ENCODE data around the gene CHGA. TPM values are rescaled to one million over a fixed set of nuclear protein-coding genes. Genes with fewer than 3 reads are reported as not detected.

Gene CHGA
- polyA plus RNA-seq, 1 donor from 2014 or later, result 131 TPM

- Histone ChIP-seq H3K4me3 (ENCODE audit: low read length) (no peak overlapping the region), H3K27ac (ENCODE audit: low read length) (no peak overlapping the region), H3K27me3 (ENCODE audit: insufficient read depth, low read depth, low read length) (no peaks in the 10 kb centered on the region), H2AFZ (ENCODE audit: low read depth, low read length) (no peak overlapping the region), H4K20me1 (ENCODE audit: insufficient read depth) (no peaks in the 10 kb centered on the region), H3F3A (ENCODE audit: insufficient read depth, low read length, poor library complexity, severe bottlenecking) (no peaks in the 10 kb centered on the region), H3K9me2 (ENCODE audit: insufficient read depth, low read length) (no peaks in the 10 kb centered on the region), H3K79me2 (replicated peaks; ENCODE audit: insufficient read depth, low read length) (no peaks in the 10 kb centered on the region), H3K4me2 (ENCODE audit: low read length) (no peak overlapping the region), H3K9ac (ENCODE audit: low read length) (no peak overlapping the region), H3K9me3 (ENCODE audit: low read length) (peaks cover 11% of the 10 kb centered on the region), H3K36me3 (ENCODE audit: insufficient read depth, low read length) (peaks cover 6% of the 10 kb centered on the region)
- TF ChIP-seq EZH2 (IDR thresholded peaks at IDR 0.05; ENCODE audit: borderline replicate concordance, insufficient read depth, low read length, poor library complexity, severe bottlenecking) (no peak), MXI1 (conservative IDR thresholded peaks at IDR 0.05; ENCODE audit: poor library complexity, severe bottlenecking) (no peak), EP300 (conservative IDR thresholded peaks at IDR 0.05; ENCODE audit: poor library complexity, severe bottlenecking) (no peak), CTCF (IDR thresholded peaks at IDR 0.05; ENCODE audit: poor library complexity, severe bottlenecking) (no peak)
These were observed 51.8 kb downstream of the CHGA start for GRCh38 chr14:92974541-92975345.

- no peak overlapping the region for H3K4me3 ChIP-seq (ENCODE audit: low read length)
- TF ChIP-seq TAF1 (IDR thresholded peaks at IDR 0.05; ENCODE audit: low read depth), result no peak
- no peak for TF ChIP-seq CTCF (IDR thresholded peaks at IDR 0.05; ENCODE audit: poor library complexity, severe bottlenecking)
- TF ChIP-seq MXI1 (conservative IDR thresholded peaks at IDR 0.05; ENCODE audit: poor library complexity, severe bottlenecking), result no peak
- TF ChIP-seq POLR2AphosphoS5 (IDR thresholded peaks at IDR 0.05), result no peak
- no peak for TF ChIP-seq EP300 (conservative IDR thresholded peaks at IDR 0.05; ENCODE audit: poor library complexity, severe bottlenecking)
- no peak for TF ChIP-seq EZH2 (IDR thresholded peaks at IDR 0.05; ENCODE audit: borderline replicate concordance, insufficient read depth, low read length, poor library complexity, severe bottlenecking)
- no peak for TF ChIP-seq SMC3 (conservative IDR thresholded peaks at IDR 0.05; ENCODE audit: poor library complexity)
- no peak for TF ChIP-seq RAD21 (conservative IDR thresholded peaks at IDR 0.05)
- TF ChIP-seq REST (IDR thresholded peaks at IDR 0.05; ENCODE audit: borderline replicate concordance), result no peak
- peaks cover 11% of the 10 kb centered on the region for H3K9me3 ChIP-seq (ENCODE audit: low read length)
- H3K4me2 ChIP-seq (ENCODE audit: low read length), result no peak overlapping the region
- no peak overlapping the region for H3K27ac ChIP-seq (ENCODE audit: low read length)
- no peak overlapping the region for H3K9ac ChIP-seq (ENCODE audit: low read length)
- H3F3A ChIP-seq (ENCODE audit: insufficient read depth, low read length, poor library complexity, severe bottlenecking), result no peaks in the 10 kb centered on the region
- no peaks in the 10 kb centered on the region for H3K9me2 ChIP-seq (ENCODE audit: insufficient read depth, low read length)
- no peak overlapping the region for H2AFZ ChIP-seq (ENCODE audit: low read depth, low read length)
- H4K20me1 ChIP-seq (ENCODE audit: insufficient read depth), result no peaks in the 10 kb centered on the region
- H3K36me3 ChIP-seq (ENCODE audit: insufficient read depth, low read length), result peaks cover 6% of the 10 kb centered on the region
- no peaks in the 10 kb centered on the region for H3K27me3 ChIP-seq (ENCODE audit: insufficient read depth, low read depth, low read length)
- H3K79me2 ChIP-seq (replicated peaks; ENCODE audit: insufficient read depth, low read length), result no peaks in the 10 kb centered on the region
These were observed 53.3 kb downstream of the CHGA start for GRCh38 chr14:92976268-92976667.

Measured in neural cell (in vitro differentiated cells).